Hepatocyte (in vitro differentiated cells): Measurements from ENCODE around the gene KRTAP12-2.
"Not testable (repeated sequence)": the region's sequence is repeated elsewhere in the genome, so short reads cannot be mapped to it uniquely, and the experiment has no call there.

Experiments
- CTCF ChIP-seq: fragments of 200-600 bp; sonication (generic); IDR thresholded peaks from 2 replicates; pipeline ENCODE4 v1.5.1; 2016; ENCODE audit warnings: antibody characterized with exemption, mild to moderate bottlenecking; ENCODE audit not compliant: poor library complexity
- EZH2 ChIP-seq: fragments of 200-600 bp; sonication (generic); IDR thresholded peaks from 2 replicates; pipeline ENCODE4 v1.6.1; 2016; ENCODE audit warnings: antibody characterized with exemption, mild to moderate bottlenecking, borderline replicate concordance

GRCh38 chr21:44689740-44690139 lies 23.0 kb upstream of the KRTAP12-2 start:
- not testable (repeated sequence) for TF ChIP-seq CTCF, EZH2
